Kidney tubule cell (primary cell): ENCODE results near the gene EPB41L5.
"Not testable (repeated sequence)": the region's sequence is repeated elsewhere in the genome, so short reads cannot be mapped to it uniquely, and the experiment has no call there.

Experiments
- DNase-seq: peaks from one replicate; pipeline ENCODE4 v3.0.0-alpha.2; 2018; ENCODE audit warnings: low spot score

Gene EPB41L5

GRCh38 chr2:120012771-120013596 is at the start of gene EPB41L5:
EPB41L5 (plus strand) TSS chr2:120013077; CDS start chr2:120019085, 6,008 bp downstream.
- peak; percentile 96 for DNase-seq

- no peak for DNase-seq
These were observed 31.0 kb upstream of the EPB41L5 start for GRCh38 chr2:119981896-119982295.

GRCh38 chr2:119982506-119982905 is 30.4 kb upstream of the EPB41L5 start:
- no peak for DNase-seq

GRCh38 chr2:119983108-119983507 is 29.8 kb upstream of the EPB41L5 start:
- DNase-seq: no peak

- DNase-seq: no peak
These were observed 16.7 kb upstream of the EPB41L5 start for GRCh38 chr2:119996148-119996547.

- DNase-seq: not testable (repeated sequence)
These were observed 15.7 kb upstream of the EPB41L5 start for GRCh38 chr2:119996896-119997891.

GRCh38 chr2:120001471-120001870 is 11.4 kb upstream of the EPB41L5 start:
- no peak for DNase-seq

- DNase-seq: no peak
These were observed 8.6 kb upstream of the EPB41L5 start for GRCh38 chr2:120004254-120004653.

GRCh38 chr2:120005834-120006521 is 6.9 kb upstream of the EPB41L5 start:
- peak; percentile 73 for DNase-seq

GRCh38 chr2:120007851-120008250 is 5.0 kb upstream of the EPB41L5 start:
- DNase-seq: no peak

- DNase-seq: no peak
These were observed 514 bp upstream of the EPB41L5 start for GRCh38 chr2:120012363-120012762.

- no peak for DNase-seq
These were observed 833 bp downstream of the EPB41L5 start for GRCh38 chr2:120013597-120014223.

GRCh38 chr2:120014226-120014980 is 1.5 kb downstream of the EPB41L5 start:
- peak; percentile 63 for DNase-seq

GRCh38 chr2:120016800-120017199 is 3.9 kb downstream of the EPB41L5 start:
- no peak for DNase-seq

GRCh38 chr2:120017201-120017600 is 4.3 kb downstream of the EPB41L5 start:
- no peak for DNase-seq

GRCh38 chr2:120018549-120018948 is 5.7 kb downstream of the EPB41L5 start:
- DNase-seq: no peak

GRCh38 chr2:120020554-120020953 is 7.7 kb downstream of the EPB41L5 start:
- DNase-seq: no peak

GRCh38 chr2:120022505-120022904 is 9.6 kb downstream of the EPB41L5 start:
- not testable (repeated sequence) for DNase-seq

- no peak for DNase-seq
These were observed 14.0 kb downstream of the EPB41L5 start for GRCh38 chr2:120026890-120027289.

- no peak for DNase-seq
These were observed 15.9 kb downstream of the EPB41L5 start for GRCh38 chr2:120028795-120029194.
